Lower leg skin (tissue), 4 donors: ENCODE results near the gene LEKR1. TPM values are rescaled to one million over a fixed set of nuclear protein-coding genes. Genes with fewer than 3 reads are reported as not detected.

Source experiments
- DNase-seq, 2 donors: peaks; one replicate each; pipeline ENCODE4 v3.0.0-alpha.2; 2019; ENCODE audit warnings: low spot score in 2 of 2
- H3K4me3 ChIP-seq: fragments of 200-600 bp; sonication (generic); 2 replicates; pipeline ENCODE4 v1.5.1; 2017; ENCODE audit warnings: mild to moderate bottlenecking, low read depth; ENCODE audit not compliant: poor library complexity, severe bottlenecking
- POLR2A ChIP-seq, 2 donors: fragments of 450-650 bp; IDR thresholded peaks; one replicate each; pipeline ENCODE4 v1.6.1; 2016 to 2017; ENCODE audit warnings: antibody characterized with exemption in 2 of 2, mild to moderate bottlenecking in 1 of 2, moderate library complexity in 1 of 2
- WGBS, 2 donors: methylation state at CpG; one replicate each; pipeline ENCODE4 v1.1.5; 2018; 5-methylcytosine and 5-hydroxymethylcytosine counted together
- intact Hi-C: fragments of 100-400 bp; cut with DNase I; formaldehyde crosslinking; loops from one replicate; pipeline ENCODE4 v1.15.0; 2023; ENCODE audit warnings: low total_unique reads
- total RNA-seq, 4 donors: library from RNA; depleted of rRNA; stranded (reverse); fragments of >200 nt; gene quantifications; one replicate each; pipeline ENCODE4 v1.1.0, GENCODE V29; 2016
- TF ChIP-seq, protein P1 (sequence below), 3 donors: fragments of 450-650 bp; IDR thresholded peaks; one replicate each; pipeline ENCODE4 v1.5.1; 2016; ENCODE audit warnings: antibody characterized with exemption in 3 of 3, mild to moderate bottlenecking in 3 of 3, moderate library complexity in 2 of 3

LEKR1 gene
- total RNA-seq, 4 donors from 2014 or later = 0.39 to 2.5 (median 0.89) TPM; not detected in 1

DNA sequence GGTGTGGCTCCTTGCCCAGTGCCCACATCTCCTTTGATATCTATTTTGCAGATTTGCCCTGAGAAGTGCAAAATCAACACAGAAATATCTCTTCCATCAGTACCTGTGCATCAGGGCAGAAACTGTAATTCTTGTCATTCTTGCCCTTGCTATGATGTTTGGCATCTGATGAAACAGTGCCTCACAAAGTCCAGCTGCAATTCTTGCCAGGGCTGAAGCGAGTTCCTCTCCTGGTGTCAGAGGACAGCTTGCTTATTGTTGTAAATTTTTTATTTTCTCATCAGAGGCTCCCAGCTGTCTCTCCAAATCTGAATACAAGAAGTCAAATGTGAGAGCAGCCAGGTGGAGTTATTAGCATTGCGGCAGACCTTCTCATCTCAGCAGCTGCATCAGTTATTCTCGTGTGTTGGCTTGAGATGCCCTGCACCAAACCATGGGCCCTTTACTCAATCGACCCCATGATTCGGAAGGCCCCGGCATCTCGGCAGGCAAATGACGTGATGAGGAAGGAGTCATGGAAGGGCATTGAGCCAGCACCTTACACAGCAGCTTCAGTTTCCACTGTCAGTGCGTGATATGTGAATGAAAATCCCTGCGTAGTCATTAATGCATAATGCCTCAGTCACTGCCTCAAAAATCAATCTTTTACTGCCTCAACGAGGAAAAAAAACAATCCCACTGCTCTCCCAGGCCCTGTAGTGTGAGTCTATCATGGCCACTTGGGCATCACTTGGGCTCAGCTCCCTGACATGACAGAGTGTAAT, 240.4 kb downstream of the LEKR1 start:
- TF ChIP-seq, protein P1, sequence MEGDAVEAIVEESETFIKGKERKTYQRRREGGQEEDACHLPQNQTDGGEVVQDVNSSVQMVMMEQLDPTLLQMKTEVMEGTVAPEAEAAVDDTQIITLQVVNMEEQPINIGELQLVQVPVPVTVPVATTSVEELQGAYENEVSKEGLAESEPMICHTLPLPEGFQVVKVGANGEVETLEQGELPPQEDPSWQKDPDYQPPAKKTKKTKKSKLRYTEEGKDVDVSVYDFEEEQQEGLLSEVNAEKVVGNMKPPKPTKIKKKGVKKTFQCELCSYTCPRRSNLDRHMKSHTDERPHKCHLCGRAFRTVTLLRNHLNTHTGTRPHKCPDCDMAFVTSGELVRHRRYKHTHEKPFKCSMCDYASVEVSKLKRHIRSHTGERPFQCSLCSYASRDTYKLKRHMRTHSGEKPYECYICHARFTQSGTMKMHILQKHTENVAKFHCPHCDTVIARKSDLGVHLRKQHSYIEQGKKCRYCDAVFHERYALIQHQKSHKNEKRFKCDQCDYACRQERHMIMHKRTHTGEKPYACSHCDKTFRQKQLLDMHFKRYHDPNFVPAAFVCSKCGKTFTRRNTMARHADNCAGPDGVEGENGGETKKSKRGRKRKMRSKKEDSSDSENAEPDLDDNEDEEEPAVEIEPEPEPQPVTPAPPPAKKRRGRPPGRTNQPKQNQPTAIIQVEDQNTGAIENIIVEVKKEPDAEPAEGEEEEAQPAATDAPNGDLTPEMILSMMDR (IDR thresholded peaks at IDR 0.05) = no peak
- TF ChIP-seq POLR2A (IDR thresholded peaks at IDR 0.05) = no peak
- no peak for DNase-seq
- WGBS, 2 donors = 71 to 77% methylated on average over 11 of the region's 11 CpGs
- intact Hi-C loops = no loop called here
- H3K4me3 ChIP-seq = no peak overlapping the region

DNA sequence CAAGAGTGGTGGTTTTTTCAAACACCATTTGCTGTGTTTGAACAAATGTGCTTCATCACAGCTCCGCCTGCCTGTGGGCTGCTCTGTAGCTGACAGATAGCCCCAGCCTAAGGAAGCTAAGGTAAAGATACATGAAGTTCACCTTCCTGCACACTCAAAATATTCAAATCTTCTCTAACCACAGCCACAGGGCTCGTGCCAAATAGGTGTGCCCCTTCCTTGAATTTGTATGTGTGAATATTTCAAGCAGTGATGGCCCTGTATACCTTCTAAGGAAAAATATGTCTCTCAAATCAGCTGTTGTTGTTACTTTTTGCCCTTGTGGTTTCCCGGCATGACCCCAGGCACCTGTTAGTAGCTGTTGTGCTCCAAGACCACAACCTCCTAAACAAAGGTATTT, 241.0 kb downstream of the LEKR1 start:
- 80 to 81% methylated on average over 3 of the region's 3 CpGs for WGBS, 2 donors
- no peak for TF ChIP-seq POLR2A (IDR thresholded peaks at IDR 0.05)
- TF ChIP-seq, protein P1 (IDR thresholded peaks at IDR 0.05) = no peak
- no peak for DNase-seq
- H3K4me3 ChIP-seq = no peak overlapping the region
- intact Hi-C loops = no loop called here

DNA sequence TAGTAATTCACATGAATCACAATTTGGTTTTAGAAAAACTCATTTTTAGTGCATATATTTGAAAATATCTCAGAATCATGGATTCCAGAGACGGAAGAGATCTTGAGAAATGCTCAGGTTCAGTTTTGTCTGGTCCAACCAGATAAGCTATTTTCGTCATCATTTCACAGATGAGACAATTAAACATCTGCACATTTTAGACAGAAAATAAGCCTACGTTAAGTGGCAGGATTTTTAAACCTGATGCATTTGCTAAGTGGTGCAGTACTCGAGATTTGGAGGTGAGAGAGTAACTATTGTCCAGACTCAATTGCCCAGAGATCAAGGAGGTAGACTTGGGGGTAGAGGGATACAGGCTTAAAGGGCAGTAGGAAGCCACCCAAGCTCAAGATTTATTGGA, 243.3 kb downstream of the LEKR1 start:
- DNase-seq = no peak
- TF ChIP-seq, protein P1 (IDR thresholded peaks at IDR 0.05) = no peak
- TF ChIP-seq POLR2A (IDR thresholded peaks at IDR 0.05) = no peak
- H3K4me3 ChIP-seq = no peak overlapping the region
- intact Hi-C loops = no loop called here
- 92 to 95% methylated on average over 4 of the region's 4 CpGs for WGBS, 2 donors

DNA sequence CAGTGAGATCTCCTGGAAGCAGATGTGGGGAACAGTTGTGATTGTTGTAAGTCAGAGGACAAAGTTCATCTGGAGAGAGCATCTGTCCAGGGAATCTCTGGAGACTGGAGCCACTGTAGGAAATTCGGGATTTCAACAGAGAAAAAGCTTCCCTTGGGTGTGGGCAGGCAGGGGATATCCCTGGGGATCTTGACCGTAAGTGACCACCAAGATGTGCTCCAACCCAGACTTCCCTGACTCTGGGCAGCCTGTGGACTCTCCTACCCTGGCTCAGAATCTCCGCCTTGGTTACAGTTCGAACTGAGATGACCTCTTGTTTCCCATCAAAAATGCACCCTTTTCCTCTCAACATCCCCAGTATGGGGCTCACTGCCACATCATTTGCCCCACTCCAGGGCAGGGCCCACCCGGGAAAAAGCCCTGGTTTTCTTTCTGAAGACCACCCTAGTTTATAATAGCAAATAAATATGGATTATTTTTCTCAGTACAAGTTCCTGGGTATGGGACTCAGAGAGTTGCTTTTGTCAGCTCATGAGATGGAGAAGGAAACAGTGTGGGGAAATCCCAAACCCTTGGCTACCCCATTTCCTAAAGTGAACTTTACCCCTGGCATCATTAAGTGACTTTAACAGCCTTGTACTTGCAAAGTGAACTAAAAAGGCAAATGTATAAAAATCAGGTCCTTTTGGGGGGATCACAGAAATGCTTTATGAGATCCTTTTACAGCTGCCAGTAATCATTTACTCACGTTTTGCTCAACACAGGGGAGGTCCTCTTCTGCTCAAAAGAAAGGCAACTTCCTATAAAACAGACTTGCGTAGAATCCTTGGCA, 243.9 kb downstream of the LEKR1 start:
- TF ChIP-seq, protein P1 (IDR thresholded peaks at IDR 0.05) = no peak
- TF ChIP-seq POLR2A (IDR thresholded peaks at IDR 0.05) = no peak
- H3K4me3 ChIP-seq = no peak overlapping the region
- intact Hi-C loops = no loop called here
- 66 to 68% methylated on average over 7 of the region's 7 CpGs for WGBS, 2 donors
- DNase-seq = no peak

DNA sequence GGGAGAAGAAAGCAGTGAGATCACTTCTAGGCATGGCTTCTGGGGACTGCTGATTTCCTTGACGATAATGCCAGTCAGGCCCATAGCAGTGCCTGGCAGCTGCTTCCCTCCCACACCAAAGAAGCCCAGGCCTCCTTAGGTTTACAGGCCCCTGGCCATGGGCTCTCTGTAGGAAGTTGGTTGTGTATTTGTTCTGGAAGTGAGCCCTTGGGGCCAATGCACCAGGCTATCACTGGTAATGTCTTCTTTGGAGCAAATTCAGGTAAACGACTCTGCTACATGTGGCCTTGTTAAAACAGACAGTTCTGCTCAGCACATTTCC, 244.5 kb downstream of the LEKR1 start:
- WGBS, 2 donors = 38 to 40% methylated on average over 2 of the region's 2 CpGs
- no peak overlapping the region for H3K4me3 ChIP-seq
- TF ChIP-seq POLR2A (IDR thresholded peaks at IDR 0.05) = no peak
- TF ChIP-seq, protein P1 (IDR thresholded peaks at IDR 0.05) = no peak
- intact Hi-C loops = no loop called here
- no peak for DNase-seq
